Measurements from ENCODE around the gene GIMD1.

The GIMD1 gene

DNA sequence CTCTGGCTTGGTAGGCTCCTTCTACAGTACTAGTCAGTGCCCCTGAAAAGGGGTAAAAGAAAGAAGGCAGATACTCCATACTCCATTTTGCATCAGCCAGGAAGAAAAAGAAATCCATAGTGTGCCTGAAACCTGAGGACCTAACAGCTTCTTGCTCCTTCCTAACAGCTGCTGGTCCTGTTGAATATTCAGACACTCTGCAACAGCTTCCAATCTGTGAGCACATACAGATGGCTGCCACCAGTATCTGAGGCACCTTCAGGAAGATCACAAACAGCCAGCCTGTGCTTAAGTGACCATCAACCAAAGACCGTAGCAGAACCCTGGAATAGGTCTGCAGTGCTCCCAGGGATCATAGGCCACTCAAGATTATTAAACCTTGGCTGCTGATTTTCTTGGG is 4.3 kb downstream of the GIMD1 start:
- Histone ChIP-seq H3K36me3 (no peaks in the 10 kb centered on the region), H3K9me3 (no peaks in the 10 kb centered on the region), H3K4me1 (peaks cover 0 to 18% (median 3%) of the 10 kb centered on the region in 4 donors), H3K27ac (no peak overlapping the region), H3K4me3 (no peak overlapping the region), H3K27me3 (no peaks in the 10 kb centered on the region)
- DNase-seq = no peak
- TF ChIP-seq, protein P1, sequence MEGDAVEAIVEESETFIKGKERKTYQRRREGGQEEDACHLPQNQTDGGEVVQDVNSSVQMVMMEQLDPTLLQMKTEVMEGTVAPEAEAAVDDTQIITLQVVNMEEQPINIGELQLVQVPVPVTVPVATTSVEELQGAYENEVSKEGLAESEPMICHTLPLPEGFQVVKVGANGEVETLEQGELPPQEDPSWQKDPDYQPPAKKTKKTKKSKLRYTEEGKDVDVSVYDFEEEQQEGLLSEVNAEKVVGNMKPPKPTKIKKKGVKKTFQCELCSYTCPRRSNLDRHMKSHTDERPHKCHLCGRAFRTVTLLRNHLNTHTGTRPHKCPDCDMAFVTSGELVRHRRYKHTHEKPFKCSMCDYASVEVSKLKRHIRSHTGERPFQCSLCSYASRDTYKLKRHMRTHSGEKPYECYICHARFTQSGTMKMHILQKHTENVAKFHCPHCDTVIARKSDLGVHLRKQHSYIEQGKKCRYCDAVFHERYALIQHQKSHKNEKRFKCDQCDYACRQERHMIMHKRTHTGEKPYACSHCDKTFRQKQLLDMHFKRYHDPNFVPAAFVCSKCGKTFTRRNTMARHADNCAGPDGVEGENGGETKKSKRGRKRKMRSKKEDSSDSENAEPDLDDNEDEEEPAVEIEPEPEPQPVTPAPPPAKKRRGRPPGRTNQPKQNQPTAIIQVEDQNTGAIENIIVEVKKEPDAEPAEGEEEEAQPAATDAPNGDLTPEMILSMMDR (IDR thresholded peaks at IDR 0.05) = no peak
- intact Hi-C loops (cut with DNase I; ENCODE audit: low total_unique reads) = no loop called here

DNA sequence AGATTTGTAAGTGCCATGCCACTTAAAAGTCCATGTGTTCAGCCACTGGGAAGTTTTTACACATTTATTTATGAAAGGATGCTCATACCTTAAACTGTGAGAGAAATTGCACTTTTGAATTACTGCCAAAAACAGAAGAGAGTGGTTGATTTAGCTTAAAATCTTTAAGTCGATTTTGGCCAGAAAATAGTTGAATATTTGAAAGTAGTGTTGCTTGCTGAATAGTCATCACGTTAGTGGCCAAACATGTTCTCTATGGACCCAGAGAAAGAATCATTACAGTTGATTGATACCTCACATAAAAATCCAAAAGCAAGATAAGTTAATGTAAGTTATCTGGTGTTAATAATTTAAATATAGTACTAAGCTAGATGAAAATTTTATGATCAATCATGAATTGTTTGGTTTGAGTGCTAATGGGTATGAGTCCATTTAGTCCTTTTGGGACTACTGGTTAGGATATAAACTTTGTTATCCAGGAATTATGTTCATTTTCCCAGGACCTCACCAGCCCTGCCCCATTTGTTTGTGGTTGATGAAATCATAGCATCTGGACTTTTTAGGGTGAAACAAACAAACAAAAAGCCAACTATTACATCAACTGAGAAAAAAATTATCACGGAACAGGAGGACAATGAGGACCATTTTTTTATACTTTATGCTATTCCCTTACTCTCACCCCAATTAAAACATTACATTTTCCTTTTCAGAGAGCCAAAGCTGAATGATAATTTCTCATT is 6.3 kb downstream of the GIMD1 start:
- Histone ChIP-seq H3K36me3 (no peaks in the 10 kb centered on the region), H3K4me3 (no peak overlapping the region), H3K27me3 (no peaks in the 10 kb centered on the region), H3K4me1 (peaks cover 0 to 18% (median 3%) of the 10 kb centered on the region in 4 donors), H3K27ac (no peak overlapping the region), H3K9me3 (no peaks in the 10 kb centered on the region)
- intact Hi-C loops (cut with DNase I; ENCODE audit: low total_unique reads) = no loop called here
- DNase-seq = no peak
- TF ChIP-seq, protein P1 (IDR thresholded peaks at IDR 0.05) = no peak

DNA sequence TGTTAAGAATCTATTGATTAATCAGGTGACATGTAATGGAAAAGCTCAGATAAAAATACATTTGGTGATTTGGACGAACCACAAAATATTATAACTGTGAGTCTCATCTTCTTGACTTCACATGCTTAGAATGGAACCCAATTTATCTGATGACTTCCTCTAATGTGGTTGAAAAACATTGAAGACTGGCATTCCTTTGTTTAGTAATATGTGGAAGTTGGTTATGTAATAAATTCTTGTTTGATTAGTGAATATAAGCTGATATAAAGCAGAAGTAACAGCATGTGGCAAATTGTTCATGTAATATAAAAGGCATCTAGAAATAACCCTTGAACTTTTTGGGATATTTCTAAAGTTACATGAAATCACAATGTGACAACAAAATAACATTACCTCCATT is 9.7 kb downstream of the GIMD1 start:
- Histone ChIP-seq H3K27me3 (no peaks in the 10 kb centered on the region), H3K9me3 (no peaks in the 10 kb centered on the region), H3K4me3 (no peak overlapping the region), H3K27ac (no peak overlapping the region), H3K4me1 (peaks cover 0 to 14% (median 0%) of the 10 kb centered on the region in 4 donors), H3K36me3 (no peaks in the 10 kb centered on the region)
- TF ChIP-seq, protein P1 (IDR thresholded peaks at IDR 0.05) = no peak
- no peak for DNase-seq
- intact Hi-C loops (cut with DNase I; ENCODE audit: low total_unique reads) = no loop called here

DNA sequence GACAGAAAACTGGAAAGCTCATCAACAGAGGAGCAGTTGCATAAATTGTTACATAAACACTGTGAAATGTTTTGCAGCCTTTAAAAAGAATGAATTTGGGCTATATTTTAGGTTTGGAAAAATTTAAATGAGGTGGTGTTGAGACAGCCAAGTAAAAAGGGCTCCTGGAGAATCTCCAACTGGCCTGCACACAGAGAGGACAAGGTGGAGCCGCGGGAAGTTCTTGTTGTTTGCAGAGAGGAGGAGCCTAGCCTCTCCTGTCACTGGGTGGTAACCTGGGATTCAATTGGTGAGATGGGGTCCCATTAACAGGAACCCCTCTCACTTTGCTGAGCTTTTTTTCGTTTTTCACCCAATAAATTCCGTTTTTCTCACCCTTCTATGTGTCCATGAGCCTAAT is 13.4 kb downstream of the GIMD1 start:
- intact Hi-C loops (cut with DNase I; ENCODE audit: low total_unique reads) = no loop called here
- TF ChIP-seq, protein P1 (IDR thresholded peaks at IDR 0.05) = no peak
- H3K36me3 ChIP-seq = peaks cover 0 to 8% (median 0%) of the 10 kb centered on the region in 3 donors
- H3K27ac ChIP-seq = peak overlapping the region; percentile 5 to 52
- no peaks in the 10 kb centered on the region for H3K9me3 ChIP-seq
- H3K4me1 ChIP-seq = peaks cover 0 to 14% (median 0%) of the 10 kb centered on the region in 4 donors
- peak overlapping the region; percentile 30 to 38 for H3K4me3 ChIP-seq
- H3K27me3 ChIP-seq = no peaks in the 10 kb centered on the region
- peak in 1 of 2 donors; percentile 20 for DNase-seq

DNA sequence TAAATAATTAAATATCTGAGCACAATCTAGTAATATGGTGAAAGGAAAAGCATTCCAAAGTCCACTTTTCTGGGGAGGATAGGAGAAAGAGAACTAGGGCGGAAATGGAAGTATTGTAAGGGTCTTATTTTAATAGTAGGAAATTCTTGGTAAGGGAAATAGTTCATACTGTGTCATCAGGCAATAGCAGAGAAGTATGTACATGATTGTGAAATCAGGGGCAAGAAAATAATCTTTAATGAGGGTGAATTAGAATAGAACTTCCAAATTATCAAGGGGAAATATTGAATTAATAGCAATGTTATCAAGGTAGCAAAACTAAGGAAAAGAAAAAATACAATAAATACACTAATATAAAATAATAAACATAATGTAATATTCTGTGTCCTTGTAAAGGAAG is 14.8 kb downstream of the GIMD1 start:
- H3K36me3 ChIP-seq = peaks cover 8 to 13% (median 8%) of the 10 kb centered on the region in 3 donors
- DNase-seq = no peak
- no peak overlapping the region for H3K4me3 ChIP-seq
- H3K9me3 ChIP-seq = no peaks in the 10 kb centered on the region
- no peaks in the 10 kb centered on the region for H3K27me3 ChIP-seq
- intact Hi-C loops (cut with DNase I; ENCODE audit: low total_unique reads) = no loop called here
- H3K27ac ChIP-seq = no peak overlapping the region
- H3K4me1 ChIP-seq = peaks cover 0 to 14% (median 0%) of the 10 kb centered on the region in 4 donors
- TF ChIP-seq, protein P1 (IDR thresholded peaks at IDR 0.05) = no peak

Measured in tibial artery (tissue), 4 donors.